ENCODE measurements around the gene SKA3.
"Not testable (repeated sequence)": the region's sequence is repeated elsewhere in the genome, so short reads cannot be mapped to it uniquely, and the experiment has no call there.

The SKA3 gene

DNA sequence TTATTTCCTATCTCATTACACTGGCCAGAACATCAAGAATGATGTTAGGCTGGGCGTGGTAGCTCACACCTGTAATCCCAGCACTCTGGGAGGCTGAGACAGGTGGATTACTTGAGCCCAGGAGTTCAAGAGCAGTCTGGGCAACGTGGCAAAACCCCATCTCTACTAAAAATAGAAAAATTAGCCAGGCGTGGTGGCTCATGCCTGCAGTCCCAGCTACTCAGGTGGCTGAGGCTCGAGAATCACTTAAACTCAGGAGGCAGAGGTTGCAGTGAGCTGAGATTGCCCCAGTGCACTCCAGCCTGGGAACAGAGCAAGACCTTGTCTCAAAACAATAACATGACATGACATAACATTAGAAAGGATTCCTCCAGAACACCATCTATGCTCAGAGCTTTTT is 10.7 kb downstream of the SKA3 start:
- not testable (repeated sequence) for DNase-seq (ENCODE audit: low read depth)

- DNase-seq (ENCODE audit: low read depth), result no peak
Measured at GRCh38 chr13:21164631-21165030, 11.7 kb downstream of the SKA3 start.

DNA sequence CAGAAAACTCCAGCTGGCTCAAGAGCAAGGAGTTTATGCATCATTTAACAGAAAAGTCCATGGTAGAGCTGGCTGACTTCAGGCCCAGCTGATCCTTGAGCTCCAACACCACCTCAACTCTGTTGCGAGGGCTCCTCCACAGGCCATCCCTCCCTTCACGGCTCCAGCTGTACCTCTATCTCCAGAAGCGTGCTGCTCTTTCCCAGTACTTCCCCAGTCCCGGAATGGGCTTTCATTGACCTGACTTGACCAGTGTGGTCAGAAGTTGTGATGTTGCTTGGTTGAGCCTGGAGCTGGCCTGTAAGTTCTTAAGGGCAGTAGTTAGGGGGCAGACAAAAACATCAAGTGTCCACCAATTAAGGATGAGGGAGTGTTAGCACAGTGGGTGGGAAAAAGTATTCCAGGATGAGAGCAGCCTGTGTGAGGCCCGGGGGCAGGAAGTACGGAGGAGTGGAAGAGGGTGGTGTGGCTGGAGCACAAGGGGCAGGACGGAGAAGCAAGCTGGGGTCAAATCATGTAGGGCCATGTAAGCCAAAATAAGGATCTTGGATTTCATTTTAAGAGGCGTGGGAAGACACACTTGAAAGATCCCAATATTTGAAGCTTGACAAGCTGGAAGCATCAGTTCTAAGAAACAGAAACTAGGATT is 24.0 kb downstream of the SKA3 start:
- no peak for DNase-seq (ENCODE audit: low read depth)

DNA sequence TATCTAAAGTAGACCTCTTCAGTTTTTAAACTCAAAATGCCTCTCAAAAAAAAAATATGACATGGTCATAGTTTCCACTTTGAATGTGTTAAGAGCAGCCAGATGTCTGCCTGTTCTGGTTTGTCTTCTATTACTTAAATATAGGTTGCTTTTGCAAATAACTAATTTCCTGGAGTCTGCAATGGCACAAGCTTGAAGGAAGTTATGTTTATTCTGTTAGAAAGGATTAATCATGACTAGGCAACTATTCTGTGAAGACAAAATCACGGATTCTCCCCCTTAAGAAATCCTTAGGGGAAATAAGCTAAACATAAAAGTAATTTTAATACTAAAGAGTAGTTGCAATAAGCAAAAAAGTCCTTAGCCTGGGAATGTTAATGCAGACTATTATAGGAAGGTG is 26.3 kb downstream of the SKA3 start:
- DNase-seq (ENCODE audit: low read depth), result no peak

GRCh38 chr13:21149568-21149967 is 26.8 kb downstream of the SKA3 start:
- no peak for DNase-seq (ENCODE audit: low read depth)

- no peak for DNase-seq (ENCODE audit: low read depth)
Measured at GRCh38 chr13:21148557-21149258, 27.6 kb downstream of the SKA3 start.

GRCh38 chr13:21147827-21148226 is 28.5 kb downstream of the SKA3 start:
- DNase-seq (ENCODE audit: low read depth), result no peak

GRCh38 chr13:21142766-21143165 is 33.6 kb downstream of the SKA3 start:
- DNase-seq (ENCODE audit: low read depth), result no peak

- DNase-seq (ENCODE audit: low read depth), result no peak
Measured at GRCh38 chr13:21139374-21139773, 37.0 kb downstream of the SKA3 start.

- DNase-seq (ENCODE audit: low read depth), result no peak
Measured at GRCh38 chr13:21138561-21138960, 37.8 kb downstream of the SKA3 start.

DNA sequence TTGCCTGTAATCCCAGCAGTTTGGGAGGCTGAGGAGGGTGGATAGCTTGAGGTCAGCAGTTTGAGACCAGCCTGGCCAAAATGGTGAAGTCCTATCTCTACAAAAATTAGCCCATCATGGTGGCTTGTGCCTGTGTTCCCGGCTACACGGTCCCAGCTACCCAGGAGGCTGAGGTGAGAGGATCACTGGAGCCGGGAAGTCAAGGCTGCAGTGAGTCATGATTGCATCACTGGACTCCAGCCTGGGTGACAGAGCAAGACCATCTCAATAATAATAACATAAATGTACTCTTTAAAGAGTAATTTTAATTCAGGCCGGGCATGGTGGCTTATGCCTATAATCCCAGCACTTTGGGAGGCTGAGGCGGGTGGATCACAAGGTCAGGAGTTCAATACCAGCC is 38.7 kb downstream of the SKA3 start:
- no peak for DNase-seq (ENCODE audit: low read depth)

DNA sequence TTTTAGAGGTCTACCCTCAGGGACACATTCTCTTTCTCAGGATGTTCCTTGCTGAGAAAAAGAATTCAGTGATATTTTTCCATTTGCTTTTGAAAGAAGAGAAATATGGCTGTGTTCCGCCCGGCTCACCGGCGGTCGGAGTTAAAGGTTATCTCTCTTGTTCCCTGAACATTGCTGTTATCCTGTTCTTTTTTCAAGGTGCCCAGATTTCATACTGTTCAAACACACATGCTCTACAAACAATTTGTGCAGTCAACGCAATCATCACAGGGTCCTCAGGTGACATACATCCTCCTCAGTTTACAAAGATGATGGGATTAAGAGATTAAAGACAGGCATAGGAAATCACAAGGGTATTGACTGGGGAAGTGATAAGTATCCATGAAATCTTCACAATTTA is 40.5 kb downstream of the SKA3 start:
- DNase-seq (ENCODE audit: low read depth), result not testable (repeated sequence)

- DNase-seq (ENCODE audit: low read depth), result no peak
Measured at GRCh38 chr13:21134475-21134874, 41.9 kb downstream of the SKA3 start.

GRCh38 chr13:21133077-21133476 is 43.3 kb downstream of the SKA3 start:
- DNase-seq (ENCODE audit: low read depth), result no peak

DNA sequence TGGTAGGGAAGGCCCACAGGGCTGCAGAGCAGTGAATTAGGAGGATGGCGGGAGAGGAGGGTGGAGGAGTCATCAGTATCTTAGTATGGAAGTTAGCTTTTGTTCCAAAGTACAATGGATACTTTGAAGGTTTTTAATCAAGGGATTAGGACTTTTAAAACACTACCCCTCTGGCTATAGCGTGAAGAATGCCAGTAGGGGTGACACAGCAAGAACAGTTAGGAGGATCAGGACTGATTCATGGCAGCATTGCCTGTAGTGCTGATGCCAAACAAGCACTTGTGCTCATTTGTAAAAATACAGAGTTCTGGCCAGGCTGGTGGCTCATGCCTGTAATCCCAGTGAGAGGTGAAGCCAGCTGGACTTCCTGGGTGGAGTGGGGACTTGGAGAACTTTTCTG is 46.2 kb downstream of the SKA3 start:
- DNase-seq (ENCODE audit: low read depth), result no peak

DNA sequence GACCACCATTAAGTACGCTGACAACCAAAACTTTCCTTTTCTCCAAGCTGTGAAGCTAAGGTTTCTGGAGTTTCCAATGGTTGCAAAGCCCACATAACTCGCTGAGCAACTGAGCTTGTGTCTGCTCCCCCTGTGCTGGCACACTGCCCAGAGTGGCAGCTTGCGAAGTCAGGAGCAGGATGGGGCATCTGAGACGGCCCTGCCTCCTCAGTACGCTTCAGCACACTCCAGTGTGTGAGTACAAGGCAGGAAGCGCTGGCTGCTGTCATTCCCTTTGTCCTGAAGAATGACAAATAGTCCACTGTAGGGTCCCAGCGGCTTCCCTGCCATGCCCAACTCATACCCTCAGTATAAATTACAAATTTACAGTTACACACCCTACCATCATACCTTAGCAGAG is 51.5 kb downstream of the SKA3 start:
- no peak for DNase-seq (ENCODE audit: low read depth)

- DNase-seq (ENCODE audit: low read depth), result no peak
Measured at GRCh38 chr13:21123956-21124355, 52.4 kb downstream of the SKA3 start.

DNA sequence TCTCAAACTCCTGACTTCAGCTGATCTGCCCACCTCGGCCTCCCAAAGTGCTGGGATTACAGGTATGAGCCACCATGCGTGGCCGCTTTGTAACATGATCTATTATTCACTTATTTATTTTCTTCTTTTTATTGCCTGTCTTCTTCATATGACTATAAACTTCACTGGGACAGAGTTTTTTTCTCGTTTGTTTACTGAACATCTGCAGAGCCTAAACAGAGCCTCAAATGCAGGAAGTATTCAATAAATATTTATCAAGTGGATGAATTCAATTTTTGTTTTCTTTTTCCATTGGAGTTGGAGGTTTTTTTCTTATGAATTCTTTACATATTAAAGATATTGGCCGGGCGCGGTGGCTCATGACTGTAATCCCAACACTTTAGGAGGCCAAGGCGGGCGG is 54.7 kb downstream of the SKA3 start:
- DNase-seq (ENCODE audit: low read depth), result no peak

GRCh38 chr13:21120191-21120590 is 56.2 kb downstream of the SKA3 start:
- DNase-seq (ENCODE audit: low read depth), result no peak

DNA sequence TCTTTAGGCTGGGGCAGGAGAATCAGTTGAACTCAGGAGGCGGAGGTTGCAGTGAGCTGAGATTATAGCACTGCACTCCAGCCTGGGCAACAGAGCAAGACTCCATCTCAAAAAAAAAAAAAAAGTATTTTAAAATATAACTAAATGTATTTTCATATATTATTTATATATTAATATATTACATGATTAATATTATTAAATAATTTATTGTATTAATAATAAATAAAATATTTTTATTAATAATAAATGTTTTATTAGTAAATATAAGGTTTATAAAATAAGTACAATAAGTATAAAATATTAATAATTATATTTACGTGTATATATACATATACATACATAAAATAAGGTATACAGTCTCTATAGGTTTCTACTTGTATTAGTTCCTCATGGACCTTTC is 56.8 kb downstream of the SKA3 start:
- no peak for DNase-seq (ENCODE audit: low read depth)

- DNase-seq (ENCODE audit: low read depth), result no peak
Measured at GRCh38 chr13:21118180-21118579, 58.2 kb downstream of the SKA3 start.

DNA sequence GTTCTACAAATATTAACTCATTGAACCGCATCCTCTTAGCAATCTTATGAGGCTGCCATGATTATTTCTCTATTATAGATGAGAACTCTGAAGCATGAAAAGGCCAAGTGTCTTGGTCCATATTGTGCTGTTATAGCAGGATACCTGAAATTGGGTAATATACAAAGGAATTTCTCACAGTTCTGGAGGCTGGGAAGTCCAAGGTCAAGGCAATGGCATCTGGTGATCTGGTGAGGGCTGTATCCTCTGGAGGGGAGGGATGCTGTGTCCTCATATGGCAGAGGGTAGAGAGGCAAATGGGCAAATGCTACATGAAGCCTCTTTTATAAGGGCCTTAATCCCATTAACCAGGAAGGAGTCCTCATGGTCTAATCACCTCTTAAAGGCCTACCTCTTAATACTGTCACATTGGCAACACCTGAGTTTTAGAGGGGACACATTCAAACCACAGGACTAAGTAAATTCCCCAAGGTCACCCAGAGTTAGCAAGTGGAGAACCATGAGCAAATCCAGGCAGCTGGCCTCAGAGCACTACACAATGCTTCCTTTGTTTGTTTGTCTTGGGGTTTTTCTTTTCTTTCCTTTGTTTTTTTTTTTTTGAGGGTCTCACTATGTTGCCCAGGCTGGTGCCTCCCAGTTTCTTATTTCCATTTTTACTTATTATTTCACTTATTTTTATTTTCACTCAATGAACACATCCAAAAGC is 59.1 kb downstream of the SKA3 start:
- no peak for DNase-seq (ENCODE audit: low read depth)

- no peak for DNase-seq (ENCODE audit: low read depth)
Measured at GRCh38 chr13:21116141-21116540, 60.2 kb downstream of the SKA3 start.

All from activated T-helper 1 cell treated with Interleukin-2 at 50 U/mL for 16 hours (primary cell).